Measurements from ENCODE around the gene MIS18BP1.

MIS18BP1 gene

DNA sequence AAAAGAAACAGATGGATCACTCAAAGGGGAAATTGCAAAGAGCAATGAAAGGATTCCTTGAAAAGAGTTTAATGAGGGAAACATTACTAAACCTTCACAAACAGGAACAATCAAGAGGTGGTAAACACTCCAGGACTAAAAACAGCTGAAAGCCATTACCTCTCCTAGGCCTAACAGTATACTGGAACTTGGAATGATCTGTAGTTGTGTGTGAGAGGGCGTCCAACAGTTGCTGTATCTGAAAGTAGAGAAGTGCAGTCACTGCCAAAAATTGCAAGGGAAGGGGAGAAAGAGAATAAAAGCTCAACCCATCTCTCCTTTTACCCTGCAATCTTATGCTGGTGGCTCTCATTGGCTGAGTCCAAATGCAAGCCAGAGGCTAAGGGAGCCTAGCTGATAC lies 17.0 kb upstream of the MIS18BP1 start:
- Histone ChIP-seq H3K27me3 (ENCODE audit: low read depth, low read length) (no peaks in the 10 kb centered on the region), H3K9ac (ENCODE audit: low read length) (no peak overlapping the region), H3K79me2 (ENCODE audit: low read length) (no peaks in the 10 kb centered on the region), H4K20me1 (ENCODE audit: insufficient read depth, low read length) (no peaks in the 10 kb centered on the region), H2AFZ (ENCODE audit: low read depth, low read length) (no peak overlapping the region), H3K9me3 (ENCODE audit: insufficient read depth, low read length) (no peaks in the 10 kb centered on the region), H3K4me3 (ENCODE audit: low read length) (no peak overlapping the region), H3K4me2 (ENCODE audit: low read length) (no peak overlapping the region), H3K27ac (ENCODE audit: low read length) (no peak overlapping the region), H3K4me1 (ENCODE audit: low read length) (no peaks in the 10 kb centered on the region), H3K36me3 (replicated peaks; ENCODE audit: low read depth, low read length) (no peaks in the 10 kb centered on the region)
- TF ChIP-seq, protein P1, sequence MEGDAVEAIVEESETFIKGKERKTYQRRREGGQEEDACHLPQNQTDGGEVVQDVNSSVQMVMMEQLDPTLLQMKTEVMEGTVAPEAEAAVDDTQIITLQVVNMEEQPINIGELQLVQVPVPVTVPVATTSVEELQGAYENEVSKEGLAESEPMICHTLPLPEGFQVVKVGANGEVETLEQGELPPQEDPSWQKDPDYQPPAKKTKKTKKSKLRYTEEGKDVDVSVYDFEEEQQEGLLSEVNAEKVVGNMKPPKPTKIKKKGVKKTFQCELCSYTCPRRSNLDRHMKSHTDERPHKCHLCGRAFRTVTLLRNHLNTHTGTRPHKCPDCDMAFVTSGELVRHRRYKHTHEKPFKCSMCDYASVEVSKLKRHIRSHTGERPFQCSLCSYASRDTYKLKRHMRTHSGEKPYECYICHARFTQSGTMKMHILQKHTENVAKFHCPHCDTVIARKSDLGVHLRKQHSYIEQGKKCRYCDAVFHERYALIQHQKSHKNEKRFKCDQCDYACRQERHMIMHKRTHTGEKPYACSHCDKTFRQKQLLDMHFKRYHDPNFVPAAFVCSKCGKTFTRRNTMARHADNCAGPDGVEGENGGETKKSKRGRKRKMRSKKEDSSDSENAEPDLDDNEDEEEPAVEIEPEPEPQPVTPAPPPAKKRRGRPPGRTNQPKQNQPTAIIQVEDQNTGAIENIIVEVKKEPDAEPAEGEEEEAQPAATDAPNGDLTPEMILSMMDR (IDR thresholded peaks at IDR 0.05; ENCODE audit: low read depth, low read length), result no peak
- TF ChIP-seq EZH2phosphoT487 (IDR thresholded peaks at IDR 0.05; ENCODE audit: low read depth), result no peak

DNA sequence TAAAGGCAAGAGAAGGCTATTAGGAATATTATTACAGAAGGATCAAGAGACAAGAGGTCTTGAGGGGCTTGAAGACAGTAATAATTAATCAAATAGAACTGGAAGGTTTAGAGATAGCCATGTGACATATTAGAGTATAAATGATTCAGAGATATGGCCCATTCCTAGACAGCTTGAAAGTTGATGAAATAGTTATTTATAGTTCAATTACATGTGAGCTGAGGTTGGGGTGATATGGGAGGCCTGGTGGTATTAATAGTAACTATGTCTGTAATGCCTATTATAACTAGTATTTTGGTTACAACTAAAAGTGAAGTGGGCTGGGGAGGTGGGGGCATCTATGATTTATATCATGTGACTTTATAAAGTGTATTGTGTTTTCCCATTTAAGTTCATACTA lies 14.1 kb upstream of the MIS18BP1 start:
- Histone ChIP-seq H4K20me1 (ENCODE audit: insufficient read depth, low read length) (no peaks in the 10 kb centered on the region), H3K36me3 (replicated peaks; ENCODE audit: low read depth, low read length) (no peaks in the 10 kb centered on the region), H3K4me1 (ENCODE audit: low read length) (no peaks in the 10 kb centered on the region), H3K27me3 (ENCODE audit: low read depth, low read length) (no peaks in the 10 kb centered on the region), H3K79me2 (ENCODE audit: low read length) (no peaks in the 10 kb centered on the region), H3K4me2 (ENCODE audit: low read length) (no peak overlapping the region), H2AFZ (ENCODE audit: low read depth, low read length) (no peak overlapping the region), H3K9me3 (ENCODE audit: insufficient read depth, low read length) (no peaks in the 10 kb centered on the region), H3K27ac (ENCODE audit: low read length) (no peak overlapping the region), H3K4me3 (ENCODE audit: low read length) (no peak overlapping the region), H3K9ac (ENCODE audit: low read length) (no peak overlapping the region)
- no peak for TF ChIP-seq EZH2phosphoT487 (IDR thresholded peaks at IDR 0.05; ENCODE audit: low read depth)
- TF ChIP-seq, protein P1 (IDR thresholded peaks at IDR 0.05; ENCODE audit: low read depth, low read length), result no peak

DNA sequence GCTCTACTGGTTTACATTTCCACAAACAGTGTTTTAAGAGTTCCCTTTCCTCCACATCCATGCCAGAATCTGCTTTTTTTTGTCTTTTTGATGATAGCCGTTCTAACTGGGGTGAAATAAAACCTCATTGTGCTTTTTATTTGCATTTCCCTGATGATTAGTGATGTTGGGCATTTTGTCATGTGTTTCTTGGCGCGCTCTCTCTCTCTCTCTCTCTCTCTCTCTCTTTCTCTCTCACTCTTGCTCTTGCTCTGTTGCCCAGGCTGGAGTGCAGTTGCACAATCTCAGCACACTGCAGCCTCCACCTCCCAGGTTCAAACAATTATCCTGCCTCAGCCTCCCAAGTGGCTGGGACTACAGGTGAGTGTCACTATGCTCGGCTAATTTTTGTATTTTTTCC lies 9.6 kb upstream of the MIS18BP1 start:
- TF ChIP-seq, protein P1 (IDR thresholded peaks at IDR 0.05; ENCODE audit: low read depth, low read length), result no peak
- TF ChIP-seq EZH2phosphoT487 (IDR thresholded peaks at IDR 0.05; ENCODE audit: low read depth), result no peak
- Histone ChIP-seq H3K4me2 (ENCODE audit: low read length) (no peak overlapping the region), H3K9me3 (ENCODE audit: insufficient read depth, low read length) (peaks cover 18% of the 10 kb centered on the region; the same call in 1 of the 2 replicates), H3K4me3 (ENCODE audit: low read length) (no peak overlapping the region), H3K36me3 (replicated peaks; ENCODE audit: low read depth, low read length) (no peaks in the 10 kb centered on the region), H3K4me1 (ENCODE audit: low read length) (no peaks in the 10 kb centered on the region), H3K27me3 (ENCODE audit: low read depth, low read length) (no peaks in the 10 kb centered on the region), H3K27ac (ENCODE audit: low read length) (no peak overlapping the region), H3K9ac (ENCODE audit: low read length) (no peak overlapping the region), H3K79me2 (ENCODE audit: low read length) (no peaks in the 10 kb centered on the region), H4K20me1 (ENCODE audit: insufficient read depth, low read length) (no peaks in the 10 kb centered on the region), H2AFZ (ENCODE audit: low read depth, low read length) (no peak overlapping the region)

DNA sequence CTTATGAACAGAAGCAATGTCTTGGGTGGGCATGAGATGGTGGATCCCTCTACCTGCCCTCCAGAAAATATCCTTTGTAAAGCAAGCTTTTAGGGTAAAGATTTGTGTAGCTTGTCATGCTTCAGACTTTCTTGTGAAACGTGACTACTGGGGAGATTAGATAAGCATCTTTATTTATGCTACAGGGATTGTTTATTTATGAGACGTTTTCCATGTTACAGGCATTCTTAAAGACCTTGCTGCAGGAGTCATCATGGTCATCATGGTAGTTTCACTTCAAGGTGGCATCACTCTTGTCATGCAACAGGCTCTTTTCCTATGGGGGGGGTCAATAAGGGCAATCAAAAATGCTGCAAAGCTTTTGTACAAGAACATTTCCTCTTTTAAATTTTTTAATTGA lies 8.2 kb upstream of the MIS18BP1 start:
- no peak for TF ChIP-seq EZH2phosphoT487 (IDR thresholded peaks at IDR 0.05; ENCODE audit: low read depth)
- TF ChIP-seq, protein P1 (IDR thresholded peaks at IDR 0.05; ENCODE audit: low read depth, low read length), result no peak
- Histone ChIP-seq H3K4me2 (ENCODE audit: low read length) (no peak overlapping the region), H3K27ac (ENCODE audit: low read length) (no peak overlapping the region), H3K4me3 (ENCODE audit: low read length) (no peak overlapping the region), H3K36me3 (replicated peaks; ENCODE audit: low read depth, low read length) (no peaks in the 10 kb centered on the region), H3K4me1 (ENCODE audit: low read length) (no peaks in the 10 kb centered on the region), H3K9ac (ENCODE audit: low read length) (no peak overlapping the region), H3K9me3 (ENCODE audit: insufficient read depth, low read length) (peaks cover 22% of the 10 kb centered on the region; the same call in 1 of the 2 replicates), H2AFZ (ENCODE audit: low read depth, low read length) (no peak overlapping the region), H3K79me2 (ENCODE audit: low read length) (no peaks in the 10 kb centered on the region), H4K20me1 (ENCODE audit: insufficient read depth, low read length) (no peaks in the 10 kb centered on the region), H3K27me3 (ENCODE audit: low read depth, low read length) (no peaks in the 10 kb centered on the region)
